Upper lobe of left lung (tissue), 6 donors: ENCODE results near the gene MELK. TPM values are rescaled to one million over a fixed set of nuclear protein-coding genes. Genes with fewer than 3 reads are reported as not detected.

ENCODE experiments used
- ATAC-seq, 2 donors: fragments of 200-7000 bp; cut with Tn5 transposase; one replicate each; pipeline ENCODE4 v1.9.1; 2022; ENCODE audit warnings: mild to moderate bottlenecking in 2 of 2, moderate library complexity in 2 of 2; ENCODE audit not compliant: low FRiP score in 2 of 2
- DNase-seq, 2 donors: peaks; one replicate each; pipeline ENCODE4 v3.0.0-alpha.2; 2019 to 2020
- H3K27ac ChIP-seq, 4 donors: fragments of 200-600 bp; sonication (generic); one replicate each; pipeline ENCODE4 v1.5.1; 2016 to 2019
- H3K27me3 ChIP-seq, 4 donors: fragments of 200-600 bp; sonication (generic); one replicate each; pipeline ENCODE4 v1.5.1; 2017 to 2019
- H3K36me3 ChIP-seq, 4 donors: fragments of 200-600 bp; sonication (generic); one replicate each; pipeline ENCODE4 v1.5.1; 2016 to 2019
- H3K4me1 ChIP-seq, 4 donors: fragments of 200-600 bp; sonication (generic); one replicate each; pipeline ENCODE4 v1.5.1; 2018 to 2019
- H3K4me3 ChIP-seq, 4 donors: fragments of 200-600 bp; sonication (generic); one replicate each; pipeline ENCODE4 v1.5.1; 2017 to 2019; ENCODE audit warnings: mild to moderate bottlenecking in 2 of 4, moderate library complexity in 1 of 4
- H3K9me3 ChIP-seq, 4 donors: fragments of 200-600 bp; sonication (generic); one replicate each; pipeline ENCODE4 v1.5.1; 2018 to 2019
- EP300 ChIP-seq, 4 donors: sonication (generic); formaldehyde crosslinking; IDR thresholded peaks; one replicate each; pipeline ENCODE4 v1.5.1; 2017; ENCODE audit warnings: antibody characterized with exemption in 4 of 4, control low read depth in 2 of 4
- POLR2A ChIP-seq, 4 donors: fragments of 450-650 bp; IDR thresholded peaks; one replicate each; pipeline ENCODE4 v1.5.1; 2016 to 2017; ENCODE audit warnings: antibody characterized with exemption in 4 of 4, mild to moderate bottlenecking in 2 of 4
- POLR2AphosphoS5 ChIP-seq, 2 donors: sonication (generic); formaldehyde crosslinking; IDR thresholded peaks; one replicate each; pipeline ENCODE4 v1.5.1; 2017; ENCODE audit warnings: antibody characterized with exemption in 2 of 2
- WGBS, 2 donors: methylation state at CpG; one replicate each; pipeline ENCODE4 v1.1.5; 2017 to 2018; 5-methylcytosine and 5-hydroxymethylcytosine counted together
- total RNA-seq, 6 donors: library from RNA; depleted of rRNA in 4 of 6; stranded (reverse); fragments of >200 nt in 4 of 6; gene quantifications; one replicate each; pipeline versions ENCODE4 v1.1.0 to v1.2.1, GENCODE V29; 2016 to 2021
- TF ChIP-seq, protein P1 (sequence below), 6 experiments: fragments of 450-650 bp in 4 of 6; fragments of 200-600 bp in 2 of 6; sonication (generic) in 2 of 6; IDR thresholded peaks; one replicate each; pipeline ENCODE4 v1.5.1; 2016 to 2019; ENCODE audit warnings: antibody characterized with exemption in 6 of 6
- donor health status: DM: no; HTN: no; CAD: no; lungs with moderate emphysema.
- donor health status: DM: no; HTN: yes; CAD: no; lungs with severe emphysema.

Gene MELK
- total RNA-seq, 6 donors from 2014 or later = 0.55 to 4.0 (median 2.0) TPM; not detected in 1

DNA sequence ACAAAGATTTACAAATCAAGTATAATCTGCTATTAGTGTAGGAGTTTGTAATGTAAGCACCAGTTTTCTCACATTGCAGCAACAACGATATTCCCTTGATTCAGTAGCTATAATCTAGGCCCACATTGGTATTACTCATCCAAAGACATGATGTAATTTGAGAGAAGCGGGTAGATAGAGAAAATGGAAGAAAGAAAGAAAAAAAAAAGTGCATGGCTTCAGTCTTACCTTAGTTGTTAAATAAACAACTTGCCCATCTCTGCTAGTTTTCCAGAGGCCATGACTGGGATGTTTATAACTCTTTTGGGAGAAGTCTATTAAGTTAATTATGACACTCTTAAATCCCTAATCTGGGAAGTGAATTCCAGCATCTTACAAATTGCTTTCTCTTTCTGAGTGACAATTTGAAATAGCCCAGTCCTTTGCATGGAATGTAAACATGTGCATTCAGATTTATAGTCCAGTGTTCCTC is 2.8 kb downstream of the MELK start:
- no peaks in the 10 kb centered on the region for H3K9me3 ChIP-seq
- DNase-seq = no peak
- H3K27me3 ChIP-seq = no peaks in the 10 kb centered on the region
- no peak overlapping the region for H3K27ac ChIP-seq
- 67 to 83% methylated on average over 2 of the region's 2 CpGs for WGBS, 2 donors
- H3K4me1 ChIP-seq = peaks cover 7 to 24% (median 9%) of the 10 kb centered on the region in 4 donors
- no peak for TF ChIP-seq EP300 (IDR thresholded peaks at IDR 0.05)
- TF ChIP-seq, protein P1, sequence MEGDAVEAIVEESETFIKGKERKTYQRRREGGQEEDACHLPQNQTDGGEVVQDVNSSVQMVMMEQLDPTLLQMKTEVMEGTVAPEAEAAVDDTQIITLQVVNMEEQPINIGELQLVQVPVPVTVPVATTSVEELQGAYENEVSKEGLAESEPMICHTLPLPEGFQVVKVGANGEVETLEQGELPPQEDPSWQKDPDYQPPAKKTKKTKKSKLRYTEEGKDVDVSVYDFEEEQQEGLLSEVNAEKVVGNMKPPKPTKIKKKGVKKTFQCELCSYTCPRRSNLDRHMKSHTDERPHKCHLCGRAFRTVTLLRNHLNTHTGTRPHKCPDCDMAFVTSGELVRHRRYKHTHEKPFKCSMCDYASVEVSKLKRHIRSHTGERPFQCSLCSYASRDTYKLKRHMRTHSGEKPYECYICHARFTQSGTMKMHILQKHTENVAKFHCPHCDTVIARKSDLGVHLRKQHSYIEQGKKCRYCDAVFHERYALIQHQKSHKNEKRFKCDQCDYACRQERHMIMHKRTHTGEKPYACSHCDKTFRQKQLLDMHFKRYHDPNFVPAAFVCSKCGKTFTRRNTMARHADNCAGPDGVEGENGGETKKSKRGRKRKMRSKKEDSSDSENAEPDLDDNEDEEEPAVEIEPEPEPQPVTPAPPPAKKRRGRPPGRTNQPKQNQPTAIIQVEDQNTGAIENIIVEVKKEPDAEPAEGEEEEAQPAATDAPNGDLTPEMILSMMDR (IDR thresholded peaks at IDR 0.05) = no peak
- no peak for TF ChIP-seq POLR2AphosphoS5 (IDR thresholded peaks at IDR 0.05)
- no peak for TF ChIP-seq POLR2A (IDR thresholded peaks at IDR 0.05)
- no peak overlapping the region for H3K4me3 ChIP-seq
- no peak for ATAC-seq
- no peaks in the 10 kb centered on the region for H3K36me3 ChIP-seq

DNA sequence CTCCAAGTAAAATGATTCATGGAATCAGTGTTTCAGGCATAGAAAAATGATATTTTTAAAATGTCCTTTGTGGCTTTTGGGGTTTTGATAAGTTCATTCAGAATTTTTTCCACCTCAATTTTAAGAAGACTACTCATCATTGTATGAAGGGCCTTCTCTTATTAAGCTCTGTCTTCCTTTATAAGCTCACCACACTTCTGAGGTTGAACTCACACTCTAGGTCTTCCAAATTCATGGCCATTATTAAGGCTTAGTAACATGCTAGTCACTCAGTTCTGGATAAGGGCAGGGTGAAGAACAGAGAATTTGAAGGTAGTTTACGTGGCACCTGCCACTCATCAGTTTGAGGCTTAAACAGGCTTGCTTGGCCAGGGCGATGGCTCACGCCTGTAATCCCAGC is 4.2 kb downstream of the MELK start:
- H3K4me3 ChIP-seq = no peak overlapping the region
- WGBS, 2 donors = 92 to 100% methylated on average over 3 of the region's 3 CpGs

DNA sequence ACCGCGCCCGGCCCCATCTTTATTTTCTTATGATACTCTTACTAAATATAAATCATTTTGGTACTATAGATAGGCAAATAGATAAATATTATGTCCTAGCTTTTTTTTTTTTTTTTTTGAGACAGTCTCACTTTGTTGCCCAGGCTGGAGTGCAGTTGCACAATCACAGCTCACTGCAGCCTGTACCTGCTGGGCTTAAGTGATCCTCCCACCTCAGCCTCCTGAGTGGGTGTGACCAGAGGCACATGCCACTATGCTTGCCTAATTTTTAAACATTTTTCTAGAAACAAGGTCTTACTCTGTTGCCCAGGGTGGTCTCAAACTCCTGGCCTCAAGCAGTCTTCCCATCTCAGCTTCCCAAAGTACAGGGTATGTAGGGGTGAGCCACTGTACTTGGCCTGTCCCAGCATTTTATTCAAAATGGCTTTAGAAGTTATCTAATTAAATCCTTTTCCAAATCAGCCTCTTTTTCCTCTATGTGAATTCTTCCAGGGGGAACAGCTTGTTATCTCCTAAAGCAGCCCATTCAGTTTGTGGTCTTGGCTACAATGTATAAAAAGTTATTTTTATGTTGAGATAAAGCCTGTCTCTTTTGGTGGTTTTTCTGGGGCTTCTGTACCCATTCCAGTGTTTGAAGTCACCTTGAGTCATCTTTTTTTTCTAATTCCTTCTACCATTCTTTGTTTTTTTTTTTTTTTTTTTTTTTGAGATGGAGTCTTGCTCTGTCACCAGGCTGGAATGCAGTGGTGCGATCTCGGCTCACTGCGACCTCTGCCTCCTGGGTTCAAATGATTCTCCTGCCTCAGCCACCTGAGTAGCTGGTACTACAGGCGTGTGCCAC is 12.1 kb downstream of the MELK start:
- H3K27me3 ChIP-seq = no peaks in the 10 kb centered on the region
- H3K9me3 ChIP-seq = no peaks in the 10 kb centered on the region
- ATAC-seq (no peak), DNase-seq (no peak)
- H3K4me3 ChIP-seq = no peak overlapping the region
- no peaks in the 10 kb centered on the region for H3K4me1 ChIP-seq
- TF ChIP-seq, protein P1 (IDR thresholded peaks at IDR 0.05) = no peak
- TF ChIP-seq POLR2A (IDR thresholded peaks at IDR 0.05) = no peak
- TF ChIP-seq EP300 (IDR thresholded peaks at IDR 0.05) = no peak
- no peak for TF ChIP-seq POLR2AphosphoS5 (IDR thresholded peaks at IDR 0.05)
- no peak overlapping the region for H3K27ac ChIP-seq
- H3K36me3 ChIP-seq = no peaks in the 10 kb centered on the region
- whole genome bisulfite sequencing, 2 donors = 94 to 98% methylated on average over 7 of the region's 7 CpGs

More for the DNA sequence above, 4.2 kb downstream of the MELK start:
- no peaks in the 10 kb centered on the region for H3K9me3 ChIP-seq
- H3K27ac ChIP-seq = no peak overlapping the region
- ATAC-seq = no peak
- no peak for DNase-seq
- H3K27me3 ChIP-seq = no peaks in the 10 kb centered on the region
- no peaks in the 10 kb centered on the region for H3K36me3 ChIP-seq
- TF ChIP-seq POLR2AphosphoS5 (IDR thresholded peaks at IDR 0.05) (no peak), EP300 (IDR thresholded peaks at IDR 0.05) (no peak), POLR2A (IDR thresholded peaks at IDR 0.05) (no peak)
- TF ChIP-seq, protein P1 (IDR thresholded peaks at IDR 0.05) = no peak
- H3K4me1 ChIP-seq = peaks cover 7 to 19% (median 9%) of the 10 kb centered on the region in 4 donors

DNA sequence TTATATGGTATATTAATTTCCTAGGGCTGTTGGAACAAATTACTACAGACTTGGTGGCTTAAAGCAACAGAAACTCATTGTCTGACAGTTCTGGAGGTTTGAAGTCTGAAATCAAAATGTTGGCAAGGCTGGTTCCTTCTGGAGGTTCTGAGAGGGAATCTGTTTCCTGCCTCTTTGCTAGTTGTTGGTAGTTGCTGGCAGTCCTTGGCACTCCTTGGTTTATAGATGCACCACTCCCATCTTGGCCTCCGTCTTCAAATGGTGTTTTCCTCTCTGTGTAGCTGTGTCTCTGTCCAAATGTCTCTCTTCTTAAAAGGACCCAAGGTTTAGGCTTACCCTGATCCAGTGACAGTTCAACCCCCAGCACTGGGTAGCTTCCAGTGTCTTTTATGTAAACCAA is 17.5 kb downstream of the MELK start:
- Histone ChIP-seq H3K4me3 (no peak overlapping the region), H3K9me3 (no peaks in the 10 kb centered on the region), H3K27ac (no peak overlapping the region), H3K27me3 (no peaks in the 10 kb centered on the region), H3K36me3 (no peaks in the 10 kb centered on the region), H3K4me1 (no peaks in the 10 kb centered on the region)
- TF ChIP-seq EP300 (IDR thresholded peaks at IDR 0.05) = no peak
- no peak for TF ChIP-seq POLR2AphosphoS5 (IDR thresholded peaks at IDR 0.05)
- TF ChIP-seq, protein P1 (IDR thresholded peaks at IDR 0.05) = no peak
- TF ChIP-seq POLR2A (IDR thresholded peaks at IDR 0.05) = no peak
- ATAC-seq = no peak
- DNase-seq = no peak
- WGBS, 2 donors = 84 to 100% methylated on average over 1 of the region's 1 CpG
